HG02943 (cell line): ENCODE measurements around the gene MCL1.
"Not testable (repeated sequence)": the region's sequence is repeated elsewhere in the genome, so short reads cannot be mapped to it uniquely, and the experiment has no call there.

Experiments
- ATAC-seq: cut with Tn5 transposase; IDR thresholded peaks from one replicate; pipeline ENCODE4 v1.9.1; 2021; ENCODE audit warnings: mild to moderate bottlenecking, low read depth, moderate library complexity; ENCODE audit not compliant: unreplicated experiment

MCL1 gene

GRCh38 chr1:150603711-150604110, 24.3 kb upstream of the MCL1 start:
- ATAC-seq: no peak

GRCh38 chr1:150602372-150602771, 23.0 kb upstream of the MCL1 start:
- not testable (repeated sequence) for ATAC-seq

GRCh38 chr1:150601540-150601939, 22.1 kb upstream of the MCL1 start:
- ATAC-seq: no peak

DNA sequence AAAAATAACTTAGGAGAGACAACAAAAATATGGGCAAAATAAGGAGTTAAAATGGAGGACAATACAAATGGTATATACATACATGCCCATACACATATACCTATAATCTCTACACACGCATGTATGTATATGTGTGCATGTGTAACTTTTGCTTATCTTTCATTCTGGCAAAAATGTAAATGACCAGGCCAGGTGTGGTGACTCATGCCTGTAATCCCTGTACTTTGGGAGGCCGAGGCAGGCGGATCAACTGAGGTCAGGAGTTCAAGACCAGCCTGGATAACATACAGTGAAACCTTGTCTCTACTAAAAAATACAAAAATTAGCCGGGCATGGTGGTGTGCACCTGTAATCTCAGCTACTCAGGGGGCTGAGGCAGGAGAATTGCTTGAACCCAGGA, 18.9 kb upstream of the MCL1 start:
- ATAC-seq: not testable (repeated sequence)

- ATAC-seq: no peak
Measured at GRCh38 chr1:150596976-150597375, 17.6 kb upstream of the MCL1 start.

GRCh38 chr1:150596095-150596892, 16.9 kb upstream of the MCL1 start:
- no peak for ATAC-seq

GRCh38 chr1:150582371-150582770, 3.0 kb upstream of the MCL1 start:
- ATAC-seq: no peak

- not testable (repeated sequence) for ATAC-seq
Measured at GRCh38 chr1:150581962-150582361, 2.6 kb upstream of the MCL1 start.

GRCh38 chr1:150581437-150581836, 2.0 kb upstream of the MCL1 start:
- ATAC-seq: not testable (repeated sequence)

DNA sequence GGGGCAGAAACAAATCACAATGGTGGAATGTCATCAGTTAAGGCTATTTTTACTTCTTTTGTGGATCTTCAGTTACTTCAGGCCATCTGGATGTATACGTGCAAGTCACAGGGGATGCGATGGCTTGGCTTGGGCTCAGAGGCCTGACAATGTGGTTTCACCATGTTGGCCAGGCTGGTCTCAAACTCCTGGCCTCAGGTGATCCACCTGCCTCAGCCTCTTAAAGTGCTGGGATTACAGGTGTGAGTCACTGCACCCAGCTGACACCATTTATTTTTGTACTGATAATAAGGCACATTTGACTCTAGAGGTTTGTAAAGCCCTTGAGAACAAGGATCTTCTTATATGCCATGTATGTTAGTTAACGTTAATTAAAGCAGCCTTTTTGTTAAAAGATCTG, 1.6 kb upstream of the MCL1 start:
- ATAC-seq: not testable (repeated sequence)

DNA sequence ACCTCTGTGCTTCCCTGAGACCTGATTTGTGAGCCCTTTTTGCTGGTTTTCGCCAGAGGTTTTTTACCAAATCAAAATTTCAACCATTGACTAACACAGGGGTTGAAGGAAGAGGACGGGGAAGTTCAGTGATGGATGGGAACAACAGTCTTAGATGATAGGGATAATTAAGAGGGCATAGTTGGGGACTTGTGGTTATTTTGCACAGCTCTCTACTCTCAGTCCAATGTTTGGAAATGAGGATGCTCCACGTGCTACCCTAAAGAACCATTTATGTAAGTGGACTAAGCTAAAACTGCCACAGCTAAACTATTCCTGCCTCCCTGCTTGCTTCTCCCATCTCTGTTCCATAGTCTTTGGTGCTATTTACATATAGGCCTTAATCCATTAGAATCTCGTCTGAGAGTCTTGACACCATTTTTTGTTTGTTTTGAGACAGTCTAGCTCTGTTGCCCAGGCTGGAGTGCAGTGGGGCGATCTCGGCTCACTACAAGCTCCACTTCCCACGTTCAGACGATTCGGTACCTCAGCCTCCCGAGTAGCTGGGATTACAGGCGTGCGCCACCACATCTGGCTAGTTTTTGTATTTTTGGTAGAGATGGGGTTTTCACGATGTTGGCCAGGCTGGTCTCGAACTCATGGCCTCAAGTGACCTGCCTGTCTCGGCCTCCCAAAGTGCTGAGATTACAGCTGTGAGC, 684 bp upstream of the MCL1 start:
- ATAC-seq: no peak

GRCh38 chr1:150578272-150579109, 919 bp downstream of the MCL1 start:
- no peak for ATAC-seq

- no peak for ATAC-seq
Measured at GRCh38 chr1:150577557-150578271, 1.7 kb downstream of the MCL1 start.

GRCh38 chr1:150576794-150577556, 2.4 kb downstream of the MCL1 start:
- ATAC-seq: no peak

DNA sequence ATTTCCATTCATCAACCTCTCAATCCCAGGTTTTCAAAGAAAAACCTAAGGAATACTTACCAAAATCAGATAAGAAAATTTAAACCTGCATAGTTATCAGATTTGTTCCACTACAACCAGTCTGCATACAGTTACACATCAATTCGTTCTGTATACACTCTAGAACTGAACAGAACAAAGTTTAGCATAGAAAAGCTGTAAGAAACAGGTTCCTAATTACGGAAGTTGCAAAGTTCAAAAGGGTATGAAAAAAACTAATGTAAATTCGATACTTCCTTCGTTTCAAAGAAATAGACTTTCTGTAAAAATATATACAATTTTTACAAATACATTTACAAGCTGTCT, 3.1 kb downstream of the MCL1 start:
- ATAC-seq: no peak

DNA sequence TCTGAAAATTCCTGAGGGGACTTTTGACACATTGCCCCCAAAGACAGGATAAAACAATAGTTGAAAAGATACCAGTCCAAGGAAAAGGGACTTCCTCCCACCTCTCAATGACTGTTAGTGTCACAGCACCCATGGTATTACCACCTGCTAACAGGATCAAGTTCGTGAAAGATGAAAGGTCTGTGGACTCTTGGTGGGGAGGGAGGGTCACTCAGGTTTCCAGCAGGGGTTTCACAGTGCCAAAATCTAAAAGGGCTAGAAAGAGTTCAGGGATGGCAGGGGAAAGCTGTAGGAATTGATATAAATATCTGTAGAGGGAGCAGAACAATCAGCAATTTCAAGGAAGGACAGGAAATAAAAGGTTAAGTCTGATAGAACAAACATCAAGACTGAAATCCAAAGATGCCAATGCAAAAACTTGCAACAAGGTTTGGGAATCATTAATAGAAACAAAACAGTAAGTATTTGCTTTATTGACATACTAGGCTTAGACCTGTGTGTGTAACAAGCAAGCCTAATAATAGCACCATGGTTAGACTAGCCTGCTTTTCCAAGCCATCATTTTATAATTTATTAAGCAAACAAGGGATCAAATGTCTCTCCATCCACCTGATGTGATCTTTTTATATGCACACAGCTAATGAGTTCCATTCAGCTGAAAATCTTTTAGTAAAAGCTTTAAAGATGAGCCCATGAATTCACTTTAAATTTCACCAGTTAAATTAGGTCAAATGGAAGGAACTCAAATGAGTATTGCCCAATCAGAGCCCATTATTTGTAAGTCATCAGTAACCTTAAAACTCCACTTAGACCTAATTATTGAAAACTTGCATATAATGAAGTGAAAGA, 3.7 kb downstream of the MCL1 start:
- no peak for ATAC-seq

GRCh38 chr1:150575072-150575489, 4.3 kb downstream of the MCL1 start:
- ATAC-seq: no peak

GRCh38 chr1:150574260-150575071, 4.9 kb downstream of the MCL1 start:
- ATAC-seq: no peak
